Left ventricle myocardium superior (tissue), 1 donor: Measurements from ENCODE around the gene TRIM28. TPM values are rescaled to one million over a fixed set of nuclear protein-coding genes. Genes with fewer than 3 reads are reported as not detected.
A peak's percentile ranks its signal among the peaks of the same experiment; 100 is the strongest.

Experiments used
- ATAC-seq: fragments of 200-7000 bp; cut with Tn5 transposase; one replicate; pipeline ENCODE4 v1.9.1; 2020; ENCODE audit warnings: mild to moderate bottlenecking, moderate library complexity
- DNase-seq: peaks from one replicate; pipeline ENCODE4 v3.0.0-alpha.2; 2020
- intact Hi-C: fragments of 100-400 bp; cut with micrococcal nuclease; formaldehyde crosslinking; loops from one replicate; pipeline ENCODE4 v1.11.0; 2022
- total RNA-seq: library from RNA; stranded (reverse); fragmentation: NEBNext Ultra II Directional; extraction: Animal tissue kit (Norgen Biotek cat#: 25700); gene quantifications from one replicate; pipeline ENCODE4 v1.2.1, GENCODE V29; 2021
- donor health status: DM: no; HTN: yes; CAD: no; lungs with severe emphysema.

TRIM28 gene
- total RNA-seq, 1 donor from 2014 or later, result 152 TPM

DNA sequence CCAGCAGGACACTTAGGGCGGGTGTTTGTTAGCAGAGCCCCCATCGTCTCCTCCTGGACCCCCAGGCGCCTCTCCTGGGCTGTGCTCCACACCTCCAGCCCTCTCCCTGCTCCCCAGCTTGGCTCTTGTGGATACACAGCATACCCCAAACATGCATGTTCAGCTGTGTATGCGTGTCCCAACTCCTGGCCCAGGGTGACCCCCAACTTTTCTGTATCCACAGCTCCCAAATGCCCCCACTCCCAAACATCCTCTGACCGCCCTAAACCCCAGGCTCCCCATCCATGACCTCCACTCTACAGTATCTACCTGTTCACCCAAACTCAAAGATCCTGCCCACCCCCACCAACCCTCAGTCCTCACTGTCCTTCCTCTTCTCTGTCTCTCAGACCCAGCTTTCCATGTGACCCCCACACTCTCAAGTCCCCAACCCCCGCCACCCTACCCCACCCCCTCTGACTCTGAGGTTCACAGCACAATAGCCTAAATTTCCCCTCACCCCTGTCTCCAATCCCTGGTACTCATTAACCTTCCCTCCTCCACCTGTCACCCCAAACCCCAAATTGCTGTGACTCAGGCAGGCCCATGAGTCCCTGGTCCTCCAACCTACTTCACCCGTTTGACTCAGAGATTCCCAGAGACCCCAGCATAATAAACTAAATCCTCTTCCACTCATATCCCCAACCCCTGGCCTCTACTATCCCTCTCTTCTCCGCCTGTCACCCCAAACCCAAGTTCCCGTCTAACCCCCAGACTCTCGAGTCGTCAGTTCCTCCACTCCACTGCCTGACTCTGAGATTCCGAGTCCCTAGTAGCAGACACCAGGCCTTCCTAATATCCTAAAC, 13.6 kb downstream of the TRIM28 start:
- intact Hi-C loops, result no loop called here
- ATAC-seq (no peak), DNase-seq (peak; percentile 28)

DNA sequence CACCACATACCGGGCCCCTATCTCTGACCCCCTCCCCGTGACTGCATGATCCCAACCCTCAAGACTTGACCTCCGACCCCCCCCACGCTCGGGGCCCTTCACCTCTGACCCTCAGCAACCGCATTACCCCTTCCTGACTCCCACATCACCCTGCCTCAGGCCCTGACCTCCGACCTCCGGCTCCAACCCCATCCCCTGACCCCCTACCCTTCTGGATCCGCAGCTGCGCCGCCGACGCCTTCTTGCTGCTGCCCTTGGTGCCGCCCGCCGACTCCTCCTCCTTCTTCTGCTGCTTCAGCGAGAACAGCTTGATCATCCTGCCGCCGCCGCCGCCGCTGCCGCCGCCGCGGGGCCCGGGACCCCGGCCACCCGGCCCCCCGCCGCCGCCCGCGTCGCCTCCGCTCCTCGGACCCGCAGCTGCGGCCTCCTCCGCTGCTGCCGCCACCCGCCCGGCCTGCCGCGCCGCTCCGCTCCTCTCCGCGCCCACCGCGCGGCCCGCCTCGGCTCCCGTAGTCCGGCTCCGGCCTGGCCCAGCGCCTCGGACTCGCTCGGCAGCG, 14.3 kb downstream of the TRIM28 start, which contains the start of gene UBE2M:
TSS of gene UBE2M (minus strand) at position 546 of the 557 bp plus-strand sequence. CDS start at position 316, 230 bp downstream.
- ATAC-seq, result no peak
- peak; percentile 94 for DNase-seq
- intact Hi-C loops, result no loop called here

DNA sequence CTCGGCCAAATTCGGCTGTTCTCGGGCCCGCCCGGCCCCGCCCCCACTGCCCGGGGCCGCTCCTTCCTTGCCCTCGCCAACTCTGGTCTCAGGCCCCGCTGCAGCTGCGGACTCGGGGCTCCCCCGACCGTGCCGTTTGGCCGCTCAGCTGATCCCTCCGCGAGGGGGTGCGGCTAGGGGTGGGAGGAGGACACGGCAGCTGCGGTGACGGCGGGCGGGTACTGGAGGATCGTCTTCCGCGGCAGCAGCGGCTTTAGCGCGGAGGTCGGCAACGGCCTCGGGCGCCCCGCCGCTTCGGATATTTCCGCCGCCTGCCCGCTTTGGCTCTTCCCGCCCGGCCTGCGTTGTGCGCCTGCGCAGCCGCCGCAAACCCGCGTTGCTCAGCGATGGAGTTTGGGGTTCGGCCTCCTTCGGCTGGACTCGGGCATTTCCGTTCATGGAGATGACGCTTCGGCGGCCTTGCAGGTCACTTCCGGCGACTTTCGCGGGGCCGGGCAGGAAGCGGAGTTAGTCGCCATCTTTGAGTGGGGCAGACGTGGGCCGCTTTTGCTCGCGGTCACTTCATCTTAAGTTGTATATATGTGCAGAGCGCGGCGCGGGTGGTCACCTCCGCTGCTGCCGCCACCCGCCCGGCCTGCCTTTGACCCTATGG, 14.9 kb downstream of the TRIM28 start:
- DNase-seq (peak; percentile 100), ATAC-seq (peak; percentile 80)
- intact Hi-C loops, result no loop called here

DNA sequence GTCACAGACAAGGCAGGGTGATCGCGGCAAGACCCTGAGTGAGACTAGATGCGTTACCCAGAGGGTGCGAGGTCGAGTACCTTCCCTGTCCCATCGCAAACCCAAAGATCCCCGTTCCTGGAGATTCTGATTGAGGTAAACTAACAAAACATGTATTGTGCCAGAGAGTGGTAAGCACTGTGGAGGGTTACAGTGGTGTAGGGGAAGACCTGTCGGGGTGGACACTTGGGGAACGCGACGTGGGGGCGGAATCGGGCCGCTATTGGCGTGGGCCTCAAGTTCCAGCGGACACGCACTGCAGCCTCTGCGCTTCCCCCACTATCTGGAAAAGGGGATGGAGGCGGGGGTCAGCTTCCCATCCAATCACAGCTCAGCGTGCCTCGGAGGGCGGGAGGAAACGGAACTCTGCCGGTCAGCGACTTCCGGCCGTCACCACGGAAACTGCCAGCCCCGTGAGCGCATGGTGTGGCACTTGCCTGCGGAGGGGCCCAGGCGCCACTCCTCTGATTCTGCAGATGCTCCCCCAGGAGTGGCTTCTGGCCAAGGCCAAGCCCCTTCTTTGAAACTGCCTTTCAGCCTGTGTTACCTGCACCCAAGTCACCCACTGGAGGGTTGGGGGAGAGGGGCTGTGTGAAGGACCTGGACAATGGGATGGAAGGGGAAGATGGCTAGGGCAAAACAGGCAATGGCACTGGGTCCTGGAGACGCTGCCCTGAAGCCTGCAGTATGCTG, 15.6 kb downstream of the TRIM28 start:
- DNase-seq (peak; percentile 92), ATAC-seq (peak; percentile 68)
- intact Hi-C loops, result no loop called here

DNA sequence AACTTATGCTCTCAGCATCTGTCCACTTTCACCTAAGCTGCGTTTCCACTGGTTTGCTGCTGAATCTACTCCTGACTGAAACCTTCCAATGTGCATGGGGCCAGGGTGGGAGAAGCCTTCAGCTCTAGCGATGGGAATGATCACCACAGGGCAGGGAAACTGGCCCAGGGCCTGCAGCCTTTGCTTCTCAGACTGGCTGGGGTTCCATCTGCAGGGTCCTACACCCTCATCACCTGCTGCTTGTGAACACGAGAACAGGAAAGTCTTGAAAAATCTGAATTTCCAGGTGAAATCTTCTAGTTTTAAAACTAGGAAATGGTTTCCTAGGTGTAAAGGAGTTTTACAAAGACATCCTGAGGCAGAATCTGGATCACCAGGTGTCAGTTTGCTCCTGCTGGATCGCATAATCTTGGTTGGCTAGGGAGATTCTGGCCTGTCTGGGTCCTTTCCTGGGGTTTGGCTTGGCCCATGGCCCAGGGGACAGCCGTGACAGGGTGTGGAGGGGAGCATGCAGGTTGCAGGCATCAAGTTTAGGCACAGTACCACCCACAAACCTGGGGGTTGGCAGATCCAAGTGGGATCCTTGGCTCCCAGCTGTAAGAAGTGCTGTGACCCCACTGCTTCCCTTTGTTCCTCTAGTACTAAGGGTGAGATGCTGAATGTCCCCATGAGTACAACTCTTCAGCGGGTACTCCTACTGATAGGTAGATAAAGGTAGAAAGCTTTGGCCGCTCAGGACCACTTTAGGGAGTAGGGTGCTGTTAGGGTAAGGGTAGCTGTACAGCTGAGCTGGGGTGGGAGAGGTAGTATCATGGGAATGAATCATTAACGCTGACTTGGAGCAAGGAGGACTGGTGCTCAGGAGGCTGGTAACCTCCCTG, 16.4 kb downstream of the TRIM28 start:
- no peak for DNase-seq
- intact Hi-C loops, result no loop called here
- no peak for ATAC-seq

DNA sequence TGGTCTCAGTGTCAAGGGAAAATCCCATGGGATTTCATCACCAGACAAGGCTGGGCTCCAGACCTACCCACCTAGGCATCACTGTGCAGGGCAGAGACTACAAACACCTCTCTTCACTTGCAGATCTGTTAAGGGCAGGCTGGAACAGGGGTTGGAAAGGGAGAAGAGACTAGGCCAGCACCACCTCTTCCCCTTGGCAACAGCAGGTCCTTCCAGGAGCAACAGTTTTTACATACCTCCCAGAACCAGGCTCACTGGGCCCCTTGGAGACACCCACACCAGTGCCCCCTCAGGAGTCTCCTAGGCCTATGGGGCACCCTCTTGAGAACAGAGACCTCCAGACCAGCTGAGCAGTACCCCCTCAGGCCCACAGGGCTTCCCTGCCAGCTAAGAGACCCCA, 17.1 kb downstream of the TRIM28 start:
- DNase-seq (no peak), ATAC-seq (no peak)
- intact Hi-C loops, result no loop called here

DNA sequence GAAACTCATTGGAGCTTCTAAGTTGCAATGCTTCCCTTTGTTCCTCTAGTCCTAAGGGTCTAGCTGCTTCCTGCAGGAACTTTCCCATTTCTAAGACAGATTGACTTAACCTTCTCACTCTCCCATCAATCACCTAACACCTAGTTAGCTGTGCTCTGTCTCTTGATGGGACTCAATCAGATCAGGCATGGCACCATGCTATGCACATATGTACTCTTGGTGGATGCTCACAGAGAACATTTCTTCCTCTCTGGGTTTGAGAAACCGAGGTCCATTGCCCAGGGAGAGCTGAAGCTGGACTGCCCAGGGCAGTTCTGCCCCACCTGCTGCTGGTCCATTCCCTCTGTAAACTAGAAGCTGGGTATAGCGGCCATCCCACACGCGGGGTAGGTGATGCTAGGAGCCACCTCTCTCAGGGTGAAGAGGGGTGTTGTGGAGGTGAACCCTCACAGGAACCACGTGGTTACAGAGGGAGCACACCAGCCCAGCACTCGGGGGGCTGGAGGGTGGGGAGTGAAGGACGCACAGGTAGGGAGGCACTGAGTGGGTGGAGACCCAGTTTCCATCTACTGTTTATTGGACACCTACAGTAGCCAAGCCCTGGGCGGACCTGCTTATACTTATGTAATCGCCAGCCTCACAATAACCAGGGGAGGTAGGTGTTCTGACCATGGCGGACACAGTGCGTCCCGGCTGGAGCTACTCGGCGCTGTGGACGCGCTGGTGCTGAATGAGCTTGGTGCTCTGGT, 17.7 kb downstream of the TRIM28 start:
- no peak for DNase-seq

DNA sequence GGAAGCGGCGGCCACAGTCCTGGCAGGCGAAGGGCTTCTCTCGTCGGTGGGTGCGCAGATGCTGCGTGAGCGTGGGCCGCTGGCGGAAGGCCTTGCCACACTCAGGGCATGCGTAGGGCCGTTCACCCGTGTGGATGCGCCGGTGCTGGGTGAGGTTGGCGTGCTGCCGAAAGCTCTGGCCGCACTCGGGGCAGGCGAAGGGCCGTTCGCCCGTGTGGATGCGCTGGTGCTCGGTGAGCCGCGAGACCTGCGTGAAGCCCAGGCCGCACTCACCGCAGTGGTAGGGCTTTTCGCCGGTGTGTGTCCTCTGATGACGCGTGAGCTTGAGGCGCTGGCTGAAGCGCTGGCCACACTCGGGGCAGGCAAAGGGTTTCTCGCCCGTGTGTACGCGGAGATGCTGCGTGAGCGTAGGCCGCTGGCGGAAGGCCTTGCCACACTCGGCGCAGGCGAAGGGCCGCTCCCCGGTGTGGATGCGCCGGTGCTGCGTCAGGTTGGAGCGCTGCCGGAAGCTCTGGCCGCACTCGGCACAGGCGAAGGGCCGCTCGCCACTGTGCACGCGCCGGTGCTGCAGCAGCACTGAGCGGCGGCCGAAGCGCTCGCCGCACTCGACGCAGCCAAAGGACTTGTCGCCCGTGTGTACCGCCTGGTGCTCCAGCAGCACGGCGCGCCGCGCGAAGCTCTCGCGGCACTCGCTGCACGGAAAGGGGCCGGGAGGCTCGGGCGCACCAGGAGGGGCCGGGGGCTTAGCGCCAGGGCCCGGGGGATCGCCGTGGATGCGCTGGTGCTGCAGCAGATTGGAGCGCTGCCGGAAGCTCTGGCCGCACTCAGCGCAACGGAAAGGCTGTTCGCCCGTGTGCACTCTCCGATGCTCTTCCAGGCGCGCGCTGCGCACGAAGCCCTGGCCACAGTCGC, 18.5 kb downstream of the TRIM28 start:
- intact Hi-C loops, result no loop called here
- DNase-seq (peak; percentile 69), ATAC-seq (peak; percentile 2)

More for the DNA sequence above, 17.7 kb downstream of the TRIM28 start:
- no peak for ATAC-seq
- intact Hi-C loops, result no loop called here

DNA sequence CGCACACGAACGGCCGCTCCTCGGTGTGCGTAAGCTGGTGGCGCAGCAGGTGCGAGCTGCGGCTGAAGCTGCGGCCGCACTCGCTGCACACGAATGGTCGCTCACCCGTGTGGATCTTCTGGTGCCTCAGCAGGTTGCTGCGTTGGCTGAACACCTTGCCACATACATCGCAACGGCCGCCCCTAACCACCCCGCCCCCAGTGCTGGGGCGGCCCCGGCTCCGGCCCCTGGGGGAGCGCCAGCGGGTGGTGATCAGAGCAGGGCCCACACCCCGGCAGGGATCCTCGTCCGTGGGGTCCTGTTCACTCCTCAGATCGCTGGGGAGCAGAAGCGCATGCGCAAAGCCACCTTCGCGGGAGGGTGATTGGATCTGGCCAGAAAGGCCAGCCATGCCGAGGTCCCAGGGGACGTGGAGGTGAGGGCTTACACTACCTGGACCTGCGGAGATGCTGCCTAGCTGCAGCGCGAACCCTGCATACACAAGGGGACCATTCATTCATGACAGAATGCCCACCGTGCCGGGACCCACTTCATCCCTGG, 19.2 kb downstream of the TRIM28 start:
- DNase-seq, result peak; percentile 22
- ATAC-seq, result no peak
- intact Hi-C loops, result no loop called here

DNA sequence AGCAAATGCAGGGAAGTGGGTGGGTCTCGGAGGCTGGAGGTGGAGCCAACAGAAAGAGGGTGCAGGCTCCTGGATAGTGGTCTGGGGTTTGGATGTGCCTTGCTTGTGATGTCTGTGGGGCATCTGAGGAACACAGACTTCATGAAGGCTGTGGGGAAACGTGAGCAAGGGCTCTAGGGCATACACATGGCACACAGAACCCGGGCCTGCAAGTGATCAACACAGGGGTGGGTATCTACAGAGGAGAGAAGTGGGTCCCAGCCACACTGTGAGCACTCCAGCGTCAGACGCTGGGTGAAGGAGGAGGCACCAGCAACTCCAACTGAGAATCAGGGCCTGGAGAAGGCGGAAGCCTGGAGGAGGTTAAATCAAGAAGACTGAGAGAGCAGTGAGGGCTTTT, 20.0 kb downstream of the TRIM28 start:
- ATAC-seq (no peak), DNase-seq (no peak)
- intact Hi-C loops, result no loop called here

DNA sequence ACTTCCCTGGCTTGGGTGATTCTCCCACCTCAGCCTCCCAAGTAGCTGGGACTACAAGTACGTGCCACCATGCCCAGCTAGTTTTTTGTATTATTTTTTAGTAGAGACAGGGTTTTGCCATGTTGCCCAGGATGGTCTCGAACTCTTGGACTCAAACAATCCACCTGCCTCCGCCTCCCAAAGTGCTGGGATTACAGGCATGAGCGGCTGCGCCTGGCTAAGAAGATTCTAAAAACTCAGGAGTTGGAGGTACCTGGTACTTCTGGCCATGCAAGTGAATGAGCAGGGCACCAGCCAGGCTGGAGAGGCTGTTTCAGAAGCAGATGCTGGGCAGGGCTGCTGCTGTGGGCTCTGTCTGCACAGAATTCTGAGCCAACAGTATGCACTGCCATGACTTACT, 23.1 kb downstream of the TRIM28 start:
- no peak for ATAC-seq
- intact Hi-C loops, result no loop called here
- DNase-seq, result no peak

DNA sequence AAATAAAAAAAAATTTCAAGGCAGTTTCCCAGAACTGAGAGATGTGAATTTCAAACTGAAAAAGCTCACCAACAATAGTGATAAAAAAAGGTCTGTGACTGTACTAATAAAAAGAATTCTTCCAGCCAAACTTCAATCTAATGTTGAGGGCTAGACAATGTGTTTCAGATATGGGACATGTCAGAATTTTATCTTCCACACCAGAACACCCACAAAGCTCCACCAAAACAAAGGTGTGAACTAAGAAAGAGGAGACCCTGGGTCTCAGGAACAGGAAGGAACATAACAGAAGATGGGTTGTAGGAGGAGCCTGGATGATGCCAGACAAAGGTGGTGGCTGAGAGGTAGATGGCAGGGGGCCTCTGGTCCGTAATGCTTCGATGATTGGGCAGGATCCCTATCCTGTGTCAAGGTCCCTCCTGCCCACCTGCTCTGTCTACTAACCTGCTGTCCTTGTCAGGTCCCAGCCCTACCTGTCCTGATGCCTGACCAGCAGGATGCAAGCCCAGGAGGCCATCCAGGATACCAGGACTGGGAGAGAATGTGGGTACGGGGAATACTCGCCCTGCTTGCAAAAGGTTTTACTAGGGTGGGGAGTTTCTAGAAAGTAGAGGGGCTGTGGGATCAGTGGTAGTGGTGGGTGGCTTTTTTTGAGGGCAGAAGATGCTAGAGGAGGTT, 24.7 kb downstream of the TRIM28 start:
- DNase-seq (no peak), ATAC-seq (no peak)
- intact Hi-C loops, result no loop called here

DNA sequence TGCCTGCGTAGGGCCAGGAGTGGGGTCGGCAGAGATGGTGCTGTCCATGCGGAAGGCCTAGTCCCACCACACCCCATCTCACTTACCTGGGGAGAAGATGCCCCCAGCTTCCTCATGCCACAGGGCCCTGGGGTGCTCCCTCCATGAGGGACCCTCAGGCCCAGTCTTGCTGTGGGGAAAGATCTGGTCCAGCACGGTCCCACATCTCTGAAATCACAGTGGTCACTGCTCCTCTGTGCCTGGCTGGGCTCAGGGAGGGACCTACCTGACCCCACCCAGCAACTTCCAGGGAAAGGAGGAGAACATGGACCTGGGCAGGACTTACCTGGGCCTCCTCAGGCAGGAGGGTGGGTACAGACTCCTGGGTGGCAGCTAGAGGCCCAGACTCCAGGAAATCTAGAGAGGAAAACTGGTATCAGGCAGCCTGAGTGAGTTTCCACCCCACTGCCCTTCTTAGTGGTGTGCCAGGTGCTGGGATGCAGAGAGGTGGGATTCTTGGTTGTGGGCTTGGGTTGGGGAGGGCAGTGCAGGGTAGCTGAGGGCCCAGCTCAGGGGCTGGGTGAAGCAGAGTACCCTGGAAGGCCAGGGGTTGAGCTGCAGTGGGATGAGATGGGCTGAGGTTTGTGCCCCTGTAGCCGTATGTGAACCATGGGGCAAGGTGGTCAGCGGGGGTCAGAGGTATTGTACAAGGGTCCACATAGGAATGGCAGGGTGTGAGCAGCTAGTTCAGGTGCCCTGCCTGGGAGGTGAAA, 25.5 kb downstream of the TRIM28 start:
- ATAC-seq, result no peak
- intact Hi-C loops, result no loop called here
- no peak for DNase-seq

DNA sequence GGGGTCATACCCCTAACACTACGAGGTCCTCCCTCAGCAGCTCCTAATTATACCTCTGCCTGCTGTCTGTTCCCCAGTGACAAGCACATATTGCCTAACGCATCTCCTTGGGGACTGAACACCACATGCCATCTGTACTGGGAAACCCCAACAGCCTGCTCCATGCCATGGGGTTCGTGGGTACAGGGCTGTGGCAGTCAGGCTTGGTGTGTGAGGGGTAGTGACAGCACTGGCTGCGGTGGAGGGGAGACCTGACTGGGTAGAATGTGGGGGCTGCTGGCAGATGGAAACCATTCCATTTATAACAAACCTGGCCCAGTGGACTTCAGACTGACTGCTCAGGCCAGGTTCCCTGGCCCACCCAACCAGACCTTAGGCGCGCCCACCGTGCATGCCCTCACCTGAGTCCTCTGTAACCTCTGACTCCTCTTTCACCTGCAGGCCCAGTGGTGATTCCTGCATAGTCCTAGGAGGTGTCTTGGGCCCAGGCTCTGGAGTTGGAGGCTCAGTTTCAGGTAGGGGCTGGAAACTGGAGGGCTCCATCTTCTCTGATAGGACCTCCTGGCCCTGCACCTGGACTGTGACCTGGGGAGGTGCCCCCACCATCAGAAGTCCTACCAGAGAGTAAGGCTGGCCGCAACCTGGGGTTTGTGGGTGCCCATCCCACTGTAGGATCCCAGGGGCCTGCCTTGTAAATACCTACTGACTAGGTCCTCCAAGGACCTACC, 26.2 kb downstream of the TRIM28 start:
- DNase-seq, result no peak
- no peak for ATAC-seq
- intact Hi-C loops, result no loop called here
